AG08396 (cell line): Measurements from ENCODE around the gene CHAT.

Experiments used
- DNase-seq: peaks from one replicate; pipeline ENCODE4 v3.0.0; 2012; ENCODE audit warnings: low spot score, mixed read lengths

Gene CHAT

DNA sequence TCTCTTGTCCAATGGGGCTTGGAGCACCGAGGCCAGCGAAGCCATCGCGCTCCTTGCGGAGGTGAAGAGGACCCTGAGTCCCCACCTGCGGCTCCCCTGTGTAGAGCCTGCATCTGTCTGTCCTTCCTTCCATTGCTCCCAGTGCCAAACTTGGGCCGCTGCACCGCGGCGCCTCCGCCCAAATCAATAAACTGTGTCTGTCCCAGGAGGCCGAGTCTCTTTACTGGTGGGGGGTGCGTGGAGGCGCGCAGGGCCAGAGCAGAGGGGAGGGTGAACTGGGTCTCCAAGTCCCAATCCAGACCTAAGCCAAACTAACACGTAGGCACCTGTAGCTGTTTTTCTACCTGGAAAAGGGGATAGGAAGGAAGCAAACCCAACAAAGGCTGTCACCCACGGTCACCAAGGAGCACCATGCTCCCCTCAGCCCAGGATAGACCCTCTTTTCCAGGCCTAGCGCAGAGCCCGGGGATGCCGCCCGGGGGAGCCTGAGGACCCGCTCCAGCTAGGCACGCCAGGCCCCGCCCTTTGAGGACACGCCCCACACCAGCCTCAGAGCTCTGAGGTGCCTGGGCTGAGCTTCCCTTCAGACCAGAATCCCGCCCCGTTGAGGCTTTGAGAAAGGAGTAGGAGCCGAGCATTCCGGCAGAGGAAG, 1.2 kb upstream of the CHAT start:
- no peak for DNase-seq

DNA sequence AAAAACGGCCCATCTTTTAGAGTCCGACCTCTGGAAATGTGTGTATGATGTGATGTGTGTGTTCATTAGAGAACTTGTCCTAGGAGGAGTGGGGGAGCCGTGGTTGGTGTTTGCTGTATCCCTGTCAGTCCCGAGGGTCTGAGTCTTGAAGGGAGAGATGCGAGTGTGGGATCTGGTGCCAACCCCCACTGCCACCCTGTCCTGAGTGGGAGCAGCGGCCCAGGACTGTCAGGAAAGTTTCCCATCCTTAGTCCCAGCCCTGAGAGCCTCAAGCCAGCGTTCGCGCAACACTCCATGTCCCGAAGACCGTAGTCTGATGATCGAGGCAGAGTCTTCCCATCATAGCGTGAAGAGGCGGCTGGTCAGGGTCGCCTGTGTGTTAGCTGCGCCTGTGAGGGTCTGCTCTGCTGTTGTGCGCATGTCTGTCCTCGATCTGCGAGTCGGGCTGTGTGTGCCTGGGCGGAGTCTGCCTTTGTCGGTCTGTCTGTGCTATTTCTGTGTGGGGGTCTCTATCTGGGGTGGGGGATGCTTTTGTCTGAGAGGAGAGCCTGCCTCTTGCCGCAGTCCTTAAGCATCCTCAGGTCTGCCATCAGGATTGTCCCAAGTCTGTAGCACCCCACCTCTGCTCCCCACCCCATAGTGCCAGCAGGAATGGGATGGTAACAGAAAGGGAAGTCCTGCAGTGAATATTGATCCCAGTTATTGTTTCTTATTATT, 514 bp upstream of the CHAT start:
- no peak for DNase-seq

DNA sequence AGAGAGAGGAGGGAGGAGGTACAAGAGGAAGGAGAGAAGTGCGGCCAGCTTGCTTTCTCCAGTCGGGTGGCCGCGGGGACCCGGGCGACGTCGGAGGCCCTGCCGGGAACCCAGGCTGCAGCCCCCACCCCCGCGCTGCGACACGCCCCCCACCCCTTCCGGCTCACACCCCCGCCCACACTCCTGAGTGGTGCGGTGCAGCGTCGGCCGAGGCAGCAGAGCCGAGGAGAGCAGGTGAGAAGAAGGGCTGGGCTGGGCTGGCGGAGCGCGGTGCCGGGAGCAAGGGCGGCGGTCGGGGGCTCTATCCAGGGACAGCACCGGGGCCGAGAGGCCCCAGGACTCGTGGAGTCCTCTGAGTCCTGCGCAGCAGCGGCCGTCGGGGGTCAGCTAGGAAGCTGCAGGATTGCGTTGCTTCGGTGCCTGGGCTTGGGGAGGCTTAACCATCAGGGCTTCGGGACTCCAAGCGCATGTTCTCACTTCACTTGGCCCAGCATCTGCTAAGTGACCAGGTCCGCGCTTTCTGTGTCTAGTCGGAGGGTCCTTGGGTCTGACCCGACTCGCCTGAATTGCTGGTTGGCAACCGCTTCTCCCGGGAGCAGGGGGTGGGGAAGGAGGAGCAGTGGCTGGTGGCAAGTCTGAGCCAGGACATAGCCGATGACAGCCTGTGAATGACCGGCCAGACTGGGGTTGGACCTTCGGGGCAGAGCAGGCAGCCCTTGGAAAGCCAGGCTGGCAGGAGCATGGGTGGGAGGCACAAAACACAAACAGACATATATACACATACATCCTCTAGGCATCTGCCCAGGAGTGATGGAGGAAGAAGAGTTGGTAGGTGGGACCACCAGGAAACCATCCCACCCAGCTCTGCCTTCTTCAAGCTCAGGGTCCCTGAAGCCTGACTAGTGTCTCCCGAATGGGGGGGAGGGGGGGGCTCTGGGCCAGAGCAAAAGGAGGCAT, 683 bp downstream of the CHAT start:
- no peak for DNase-seq

DNA sequence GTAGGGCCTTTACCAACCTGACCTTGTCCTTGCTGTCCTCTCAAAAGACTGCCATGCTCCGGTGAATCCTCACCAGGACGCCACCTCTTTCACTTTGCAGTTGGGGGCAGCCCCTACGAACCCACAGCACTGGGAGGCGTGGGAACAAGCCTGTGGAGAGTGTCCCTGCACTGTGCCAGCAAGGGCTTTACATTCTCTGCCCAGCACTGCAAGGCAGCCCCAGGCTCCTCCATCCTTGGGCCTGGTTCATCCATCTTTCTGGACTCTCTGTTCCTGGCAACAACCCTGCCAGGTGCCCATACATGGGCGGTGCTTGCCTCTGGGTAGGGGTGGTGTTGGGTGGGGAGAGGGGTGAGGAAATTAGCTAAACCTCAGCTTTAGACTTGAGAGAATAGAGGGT, 1.4 kb downstream of the CHAT start:
- no peak for DNase-seq

DNA sequence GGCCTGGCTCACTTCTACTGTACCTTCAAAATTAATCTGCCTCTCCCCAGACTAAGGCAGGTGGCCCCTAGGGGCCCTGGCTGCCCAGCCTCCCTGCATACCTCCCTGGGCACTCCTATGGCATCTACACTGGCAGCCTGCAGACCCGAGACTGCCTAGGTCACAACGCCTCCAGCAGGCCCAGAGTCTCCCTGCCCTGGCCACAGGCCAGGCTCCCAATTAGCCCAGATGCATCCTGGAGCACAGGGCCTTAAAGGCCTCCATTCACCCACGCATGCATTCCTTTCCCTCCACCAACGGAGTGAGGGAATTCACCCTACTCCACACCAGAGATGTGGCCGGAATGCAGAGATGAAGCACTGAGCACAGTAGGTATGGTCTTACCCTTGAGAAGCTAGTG, 1.9 kb downstream of the CHAT start:
- no peak for DNase-seq

DNA sequence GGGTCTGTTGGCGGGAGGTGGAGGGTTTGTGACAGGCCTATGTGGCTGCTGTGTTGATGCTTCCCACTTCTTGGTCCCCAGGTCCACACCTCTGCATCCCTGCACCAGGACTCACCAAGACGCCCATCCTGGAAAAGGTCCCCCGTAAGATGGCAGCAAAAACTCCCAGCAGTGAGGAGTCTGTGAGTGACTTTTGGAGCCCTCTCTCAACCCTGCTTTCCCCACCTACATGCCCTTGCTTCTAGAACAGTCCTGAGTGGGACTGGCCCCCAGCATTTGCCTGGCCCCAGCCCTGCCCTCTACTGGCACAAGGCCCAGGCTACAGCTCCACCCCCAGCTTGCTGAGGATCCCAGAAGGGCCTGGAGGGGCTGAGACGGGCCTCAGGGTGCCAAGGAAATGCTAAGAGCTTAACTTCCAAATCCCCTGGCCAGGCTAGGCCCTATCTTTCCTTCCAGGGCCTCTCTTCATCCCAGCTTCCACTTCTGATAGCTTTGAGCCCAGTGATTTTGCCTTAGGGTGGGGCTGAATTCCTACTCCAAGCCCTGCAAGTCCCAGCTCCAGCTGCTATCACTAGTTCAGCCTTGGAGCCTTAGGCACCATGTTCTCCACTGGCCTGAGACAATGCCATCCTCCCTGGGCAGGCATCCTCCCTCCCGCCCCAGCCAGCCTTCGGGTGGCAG, 2.7 kb downstream of the CHAT start:
- no peak for DNase-seq

DNA sequence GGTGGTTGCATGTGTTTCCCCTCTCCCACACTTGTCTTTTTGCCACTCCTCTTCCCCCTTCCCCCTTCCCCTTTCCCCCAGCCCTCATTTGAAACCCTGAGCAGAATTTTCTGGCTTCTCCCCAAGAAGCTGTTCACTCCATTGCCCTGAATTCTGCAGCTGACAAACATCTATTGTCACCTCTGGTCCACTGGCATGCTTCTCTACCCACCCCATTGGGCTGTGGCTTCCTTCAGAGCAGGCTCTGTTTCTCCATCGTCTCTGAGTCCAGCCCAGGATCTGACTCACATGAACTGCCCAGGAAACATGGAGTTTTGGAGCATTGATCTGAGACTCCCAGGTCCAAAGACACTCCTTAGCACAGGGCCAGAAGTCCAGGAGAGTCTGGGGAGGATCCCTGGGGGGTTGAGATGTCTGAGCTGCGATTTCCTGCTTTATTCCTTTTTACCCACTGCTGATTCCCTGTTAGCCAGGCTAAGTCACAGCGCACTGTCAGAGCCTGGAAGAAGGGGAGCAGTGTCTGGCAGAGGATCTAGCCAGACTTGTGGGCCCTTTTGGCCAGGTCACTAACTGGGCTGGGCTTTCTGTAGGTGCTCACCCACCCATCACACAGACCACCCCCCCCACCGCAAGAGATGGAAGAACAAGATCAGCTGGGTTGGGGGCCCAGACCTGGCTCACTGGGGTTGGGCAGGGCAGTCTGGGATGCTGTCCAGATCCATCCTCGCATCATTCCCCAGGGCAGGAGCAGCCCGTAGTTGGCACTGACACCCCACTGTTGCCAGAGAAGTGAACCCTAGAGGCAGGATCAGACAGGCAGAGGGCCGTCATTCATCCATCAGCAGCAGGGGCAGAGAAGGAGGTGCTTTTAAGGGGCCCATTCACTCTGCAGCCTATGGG, 3.5 kb downstream of the CHAT start:
- no peak for DNase-seq

DNA sequence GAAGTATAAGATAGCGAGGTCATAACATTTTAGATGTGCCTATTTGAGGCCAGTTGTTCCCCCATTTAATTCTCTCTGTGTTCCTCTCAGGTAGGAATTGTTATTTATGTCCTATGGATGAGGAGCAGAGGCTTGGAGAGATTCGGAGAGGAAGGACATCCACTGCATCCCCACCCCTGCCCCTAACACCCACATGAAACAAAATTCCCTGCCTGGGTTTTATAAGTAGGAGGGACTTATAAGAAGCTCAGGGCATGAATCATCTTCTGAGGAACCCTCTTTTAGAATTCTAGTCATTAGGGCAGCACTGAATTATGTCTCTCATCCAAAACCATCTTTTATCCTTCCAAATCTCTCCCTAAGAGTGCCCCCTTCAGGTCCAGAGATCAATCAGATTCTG, 5.0 kb downstream of the CHAT start:
- DNase-seq: no peak

DNA sequence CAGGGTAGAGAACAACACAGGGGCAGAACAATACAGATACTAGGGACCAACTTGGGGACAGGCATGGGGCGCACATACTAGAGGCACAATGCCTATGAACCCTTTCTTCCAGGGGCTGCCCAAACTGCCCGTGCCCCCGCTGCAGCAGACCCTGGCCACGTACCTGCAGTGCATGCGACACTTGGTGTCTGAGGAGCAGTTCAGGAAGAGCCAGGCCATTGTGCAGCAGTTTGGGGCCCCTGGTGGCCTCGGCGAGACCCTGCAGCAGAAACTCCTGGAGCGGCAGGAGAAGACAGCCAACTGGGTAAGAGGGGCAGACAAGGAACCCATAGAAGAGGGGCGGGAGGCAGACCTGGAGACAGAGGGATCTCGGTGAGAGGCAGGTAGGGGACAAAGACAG, 5.8 kb downstream of the CHAT start:
- no peak for DNase-seq

DNA sequence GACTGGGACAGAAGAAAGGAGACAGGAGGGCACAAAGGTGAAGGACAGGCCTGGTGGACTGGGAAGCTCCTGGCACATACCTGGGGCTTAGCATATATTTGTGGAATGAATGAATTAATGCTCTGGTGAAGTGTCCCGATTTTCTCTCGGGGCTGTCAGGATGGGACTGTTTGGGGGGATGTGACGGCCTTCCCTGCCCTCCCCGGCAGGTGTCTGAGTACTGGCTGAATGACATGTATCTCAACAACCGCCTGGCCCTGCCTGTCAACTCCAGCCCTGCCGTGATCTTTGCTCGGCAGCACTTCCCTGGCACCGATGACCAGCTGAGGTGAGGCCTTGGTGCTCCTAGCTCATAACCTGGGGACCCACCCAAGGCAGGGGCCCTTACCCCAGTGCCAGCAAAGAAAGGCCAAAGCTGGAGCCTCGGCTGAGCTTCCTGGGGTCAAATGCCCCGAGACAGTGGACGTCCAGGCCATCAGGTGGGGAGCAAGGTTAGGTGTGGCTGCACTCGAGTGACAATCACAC, 6.5 kb downstream of the CHAT start:
- no peak for DNase-seq

DNA sequence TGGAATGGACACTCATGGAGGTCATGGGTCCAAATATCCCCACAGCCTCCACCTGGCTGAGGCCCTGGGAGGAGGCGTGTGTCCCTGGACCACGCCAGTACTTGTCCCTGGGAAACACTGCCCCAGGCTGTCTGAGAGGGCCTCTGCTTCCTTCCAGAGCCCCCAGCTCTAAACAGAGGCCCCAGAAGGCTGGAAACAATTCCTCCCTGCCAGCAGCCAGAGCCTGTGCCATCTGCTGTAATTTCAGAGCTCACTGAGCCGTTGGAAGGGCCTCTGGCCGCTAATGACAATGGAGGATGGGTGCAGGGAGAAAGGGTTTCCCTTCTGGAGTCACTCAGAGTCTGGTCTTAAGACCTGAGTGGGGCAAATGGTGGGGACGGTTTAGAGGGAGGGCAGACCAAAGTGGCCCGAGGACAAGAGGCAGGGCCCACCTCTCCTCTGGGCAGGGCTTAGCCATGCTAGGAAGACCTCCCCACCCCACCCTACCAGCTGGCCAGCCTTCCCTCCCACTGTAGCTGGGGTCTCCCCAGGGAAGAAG, 7.1 kb downstream of the CHAT start:
- no peak for DNase-seq

DNA sequence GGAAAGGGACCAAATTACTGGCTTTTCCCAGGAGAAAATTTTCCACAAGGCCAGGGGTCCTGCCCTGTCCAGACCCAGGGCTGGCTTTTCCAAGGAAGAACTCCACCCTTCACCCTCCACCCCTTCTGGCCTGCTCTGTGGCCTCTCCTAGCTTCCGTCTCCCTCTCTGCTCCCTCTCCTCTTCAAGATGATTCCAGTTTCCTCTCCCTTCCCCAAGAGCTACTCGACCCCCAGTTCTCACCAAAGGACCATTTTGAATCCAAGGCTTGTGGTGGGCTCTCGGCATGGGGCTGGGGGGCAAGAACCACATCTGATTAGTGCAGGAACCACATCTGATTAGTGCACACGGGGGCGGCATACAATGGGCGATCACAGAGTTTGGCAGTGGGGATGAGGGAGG, 7.7 kb downstream of the CHAT start:
- DNase-seq: no peak

DNA sequence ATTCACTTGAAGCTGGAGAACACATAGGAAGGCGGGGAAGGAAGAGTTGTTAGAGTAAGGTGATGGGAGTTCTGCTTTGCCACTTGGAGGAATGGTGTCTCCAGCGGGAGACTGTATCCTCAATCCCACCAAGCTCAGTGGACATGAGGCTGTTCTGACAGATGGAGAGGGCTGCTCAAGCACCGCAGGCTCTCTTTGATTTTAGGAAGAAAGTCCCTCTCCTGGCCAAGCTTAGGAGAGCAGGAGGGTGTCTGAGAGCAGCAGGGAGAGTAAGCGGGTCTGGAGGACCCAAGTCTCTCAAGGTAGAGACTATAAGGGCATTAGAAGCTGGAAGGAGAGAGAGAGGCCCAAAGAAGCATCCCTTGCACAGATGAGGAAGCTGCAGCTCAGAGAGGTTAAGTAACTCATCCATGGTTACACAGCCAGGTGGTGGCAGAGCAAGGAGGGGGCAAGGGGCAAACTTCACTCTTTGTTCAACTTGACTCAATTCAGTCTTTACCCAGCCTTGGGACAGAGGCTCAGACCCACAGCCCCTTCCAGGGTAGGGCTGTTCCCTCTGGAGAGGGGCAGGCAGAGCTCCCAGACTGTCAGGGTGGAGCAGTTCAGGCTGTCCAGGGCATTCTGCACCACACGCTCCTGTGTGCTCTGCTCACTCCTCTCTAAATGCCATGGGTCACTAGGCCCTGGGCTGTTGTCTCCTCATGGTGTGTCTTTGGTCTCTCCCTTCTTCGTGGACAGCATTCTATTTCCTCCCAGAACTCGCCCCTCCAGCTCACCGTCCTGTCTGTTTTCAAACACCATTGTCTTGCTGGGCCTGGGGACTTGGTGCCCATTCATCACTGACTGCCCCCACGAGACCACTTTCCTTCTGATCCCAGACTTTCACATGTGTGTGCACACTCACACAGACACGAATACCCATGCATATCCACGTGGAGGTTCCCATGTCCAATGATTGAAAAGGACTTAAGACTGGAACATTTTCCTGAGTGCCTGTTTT, 8.9 kb downstream of the CHAT start:
- DNase-seq: no peak

DNA sequence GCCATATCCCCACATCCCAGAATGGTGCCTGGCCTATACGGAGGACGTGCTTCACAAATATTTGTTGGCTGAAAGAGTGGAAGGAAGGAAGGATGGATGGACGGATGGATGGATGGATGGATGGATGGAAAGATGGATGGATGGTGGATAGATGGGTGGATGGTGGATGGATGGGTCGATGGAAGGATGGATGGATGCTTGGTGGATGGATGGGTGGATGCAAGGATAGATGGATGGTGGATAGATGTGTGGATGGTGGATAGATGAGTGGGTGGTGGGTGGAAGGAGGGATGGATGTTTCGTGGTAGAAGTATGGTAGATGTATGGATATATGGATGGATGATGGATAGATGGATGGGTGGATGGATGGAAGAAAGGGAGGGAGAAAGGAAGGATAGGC, 10.8 kb downstream of the CHAT start:
- no peak for DNase-seq

DNA sequence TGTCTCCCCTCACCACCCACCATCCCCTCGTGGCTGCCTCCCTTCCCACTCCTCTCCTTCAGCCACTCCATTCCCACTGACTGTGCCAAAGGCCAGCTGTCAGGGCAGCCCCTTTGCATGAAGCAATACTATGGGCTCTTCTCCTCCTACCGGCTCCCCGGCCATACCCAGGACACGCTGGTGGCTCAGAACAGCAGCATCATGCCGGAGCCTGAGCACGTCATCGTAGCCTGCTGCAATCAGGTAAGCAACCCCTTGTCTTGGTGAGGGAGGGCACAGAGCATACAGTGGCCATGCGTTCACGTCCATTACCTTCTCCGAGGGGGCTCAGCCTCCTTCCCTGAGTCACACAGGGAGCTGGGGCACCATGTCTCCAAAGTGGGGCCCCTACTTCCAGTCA, 11.6 kb downstream of the CHAT start:
- no peak for DNase-seq

DNA sequence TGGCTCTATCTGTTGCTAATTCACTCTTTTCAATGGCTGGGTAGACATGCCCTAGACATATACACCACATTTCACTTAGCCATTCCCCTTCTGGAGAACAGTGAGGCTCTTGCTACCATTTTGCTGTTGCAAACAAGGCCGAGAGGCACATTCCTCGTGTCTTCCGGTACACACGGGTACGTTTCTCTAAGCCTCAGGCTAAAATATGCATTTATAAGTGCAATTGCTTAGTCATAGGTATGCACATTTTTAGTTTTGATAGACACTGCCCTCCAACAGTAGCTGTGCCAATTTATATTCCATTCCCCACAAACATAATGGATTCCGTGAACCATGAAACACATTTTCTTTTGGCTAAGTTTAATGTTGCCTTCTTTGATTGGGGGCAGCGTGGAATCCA, 13.2 kb downstream of the CHAT start:
- DNase-seq: no peak

DNA sequence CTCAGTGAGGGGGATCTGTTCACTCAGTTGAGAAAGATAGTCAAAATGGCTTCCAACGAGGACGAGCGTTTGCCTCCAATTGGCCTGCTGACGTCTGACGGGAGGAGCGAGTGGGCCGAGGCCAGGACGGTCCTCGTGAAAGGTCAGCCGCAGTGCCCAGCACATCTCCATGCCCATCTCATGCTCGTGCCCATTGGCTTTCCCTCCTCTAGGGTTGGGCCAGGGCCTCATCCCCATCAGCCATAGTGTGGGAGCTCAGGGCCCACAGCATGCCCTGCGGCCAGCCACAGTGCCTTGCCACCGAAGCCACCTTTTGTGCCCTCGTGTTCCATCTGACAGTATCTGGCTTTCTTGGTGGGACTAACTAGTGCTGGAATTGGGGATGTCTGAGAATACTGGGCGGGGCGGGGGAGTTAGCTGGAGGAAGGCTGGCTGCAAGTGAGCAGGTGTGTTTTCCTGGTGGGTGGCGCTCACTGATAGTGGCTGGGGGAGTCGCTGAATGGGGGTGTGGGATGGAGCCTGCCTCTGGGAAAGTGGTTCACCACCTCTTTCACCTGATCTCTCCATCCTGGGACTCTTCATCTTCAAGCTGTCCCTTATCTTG, 13.9 kb downstream of the CHAT start:
- no peak for DNase-seq

DNA sequence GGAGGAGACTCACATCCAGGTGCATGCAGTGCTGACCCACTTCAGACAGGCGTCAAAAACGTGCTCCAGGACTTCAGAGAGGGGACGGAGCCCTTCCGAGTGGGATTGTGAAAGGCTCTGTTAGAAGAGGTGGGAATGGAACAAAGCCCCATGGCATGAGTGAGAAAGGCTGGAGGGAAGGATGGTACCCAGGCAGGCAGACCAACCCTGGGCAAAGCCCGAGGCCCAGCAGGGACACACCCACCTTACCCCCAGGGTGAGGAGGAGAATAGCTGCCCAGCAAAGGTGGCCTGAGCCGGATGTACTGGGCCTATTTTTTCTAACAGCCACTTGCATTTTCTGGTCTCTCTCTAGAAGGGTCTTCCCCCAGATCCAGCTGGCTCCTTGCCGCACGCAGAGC, 14.8 kb downstream of the CHAT start:
- DNase-seq: no peak

DNA sequence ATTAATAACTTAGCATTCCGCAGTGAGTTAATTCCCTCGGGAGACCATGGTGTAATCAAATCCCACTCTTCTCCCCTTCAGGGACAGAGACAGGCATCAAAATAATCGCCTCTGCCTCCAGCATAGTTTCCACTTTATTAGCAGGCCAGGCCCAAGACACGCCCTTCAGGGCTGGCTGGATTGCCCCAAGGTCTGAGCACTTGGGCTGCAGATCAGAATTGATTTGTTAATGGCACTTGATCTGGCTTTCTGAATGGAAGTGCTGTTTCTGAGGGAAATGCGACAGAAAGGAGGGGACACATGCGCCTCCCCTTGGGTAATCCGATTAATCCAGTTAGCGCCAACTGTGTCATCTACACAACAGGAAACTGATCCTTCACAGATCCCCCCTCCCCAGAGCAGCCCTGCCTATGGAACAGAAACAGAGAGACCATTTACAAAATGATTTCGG, 15.6 kb downstream of the CHAT start:
- DNase-seq: no peak
